ENCODE data around the gene DYNC1LI2. TPM values are rescaled to one million over a fixed set of nuclear protein-coding genes. Genes with fewer than 3 reads are reported as not detected.

DYNC1LI2 gene
- total RNA-seq, 2 experiments from 2014 or later = 48.9 to 62.4 TPM

DNA sequence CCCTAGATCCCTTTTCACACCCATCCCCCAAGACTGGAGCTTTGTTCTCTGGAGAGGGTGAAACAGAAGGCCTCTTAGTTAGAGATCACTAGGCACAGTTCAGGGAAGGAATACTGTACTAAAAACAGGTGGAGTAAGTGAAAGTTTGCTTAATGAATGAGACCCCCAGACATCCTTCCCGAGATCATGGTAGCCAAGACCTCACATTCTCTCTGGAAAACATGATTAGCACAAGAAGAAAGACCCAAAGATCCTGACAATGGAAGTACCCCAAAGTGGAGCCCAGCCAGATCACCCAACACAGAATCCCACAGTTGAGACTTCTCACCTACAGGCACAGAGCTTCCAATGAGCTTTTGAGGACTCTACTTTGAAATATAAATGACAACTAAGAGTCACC lies 51.5 kb downstream of the DYNC1LI2 start:
- no peak overlapping the region for H2AFZ ChIP-seq (ENCODE audit: low read length)
- TF ChIP-seq EZH2phosphoT487 (IDR thresholded peaks at IDR 0.05; ENCODE audit: borderline replicate concordance, low read depth, low read length) = no peak
- TF ChIP-seq, protein P1, sequence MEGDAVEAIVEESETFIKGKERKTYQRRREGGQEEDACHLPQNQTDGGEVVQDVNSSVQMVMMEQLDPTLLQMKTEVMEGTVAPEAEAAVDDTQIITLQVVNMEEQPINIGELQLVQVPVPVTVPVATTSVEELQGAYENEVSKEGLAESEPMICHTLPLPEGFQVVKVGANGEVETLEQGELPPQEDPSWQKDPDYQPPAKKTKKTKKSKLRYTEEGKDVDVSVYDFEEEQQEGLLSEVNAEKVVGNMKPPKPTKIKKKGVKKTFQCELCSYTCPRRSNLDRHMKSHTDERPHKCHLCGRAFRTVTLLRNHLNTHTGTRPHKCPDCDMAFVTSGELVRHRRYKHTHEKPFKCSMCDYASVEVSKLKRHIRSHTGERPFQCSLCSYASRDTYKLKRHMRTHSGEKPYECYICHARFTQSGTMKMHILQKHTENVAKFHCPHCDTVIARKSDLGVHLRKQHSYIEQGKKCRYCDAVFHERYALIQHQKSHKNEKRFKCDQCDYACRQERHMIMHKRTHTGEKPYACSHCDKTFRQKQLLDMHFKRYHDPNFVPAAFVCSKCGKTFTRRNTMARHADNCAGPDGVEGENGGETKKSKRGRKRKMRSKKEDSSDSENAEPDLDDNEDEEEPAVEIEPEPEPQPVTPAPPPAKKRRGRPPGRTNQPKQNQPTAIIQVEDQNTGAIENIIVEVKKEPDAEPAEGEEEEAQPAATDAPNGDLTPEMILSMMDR (conservative IDR thresholded peaks at IDR 0.05; ENCODE audit: low read length) = no peak
- H3K9me2 ChIP-seq (ENCODE audit: insufficient read depth, low read length) = no peaks in the 10 kb centered on the region
- ChIA-PET POLR2A (interaction anchor here (0.7 kb wide), 1 partner anchor 174 kb away, joined by 4 read pairs; no protein-coding TSS in a partner anchor), CTCF (ENCODE audit: unreplicated experiment) (no interaction called here)
- H3K9me3 ChIP-seq (ENCODE audit: low read length) = no peaks in the 10 kb centered on the region
- H3K4me1 ChIP-seq (ENCODE audit: insufficient read depth, low read length, poor library complexity, severe bottlenecking) = peaks cover 6% of the 10 kb centered on the region
- no peaks in the 10 kb centered on the region for H3K36me3 ChIP-seq (ENCODE audit: insufficient read depth, low read length)
- intact Hi-C loops (cut with micrococcal nuclease; ENCODE audit: unreplicated experiment) = no loop called here
- H4K20me1 ChIP-seq (ENCODE audit: insufficient read depth, low read length) = no peaks in the 10 kb centered on the region
- BruUV-seq (replicated peaks) = no TSS peak
- no peak overlapping the region for H3K27ac ChIP-seq (ENCODE audit: low read depth, low read length, poor library complexity, severe bottlenecking)
- H3K4me2 ChIP-seq (ENCODE audit: low read length) = no peak overlapping the region
- no peak overlapping the region for H3K4me3 ChIP-seq (ENCODE audit: low read depth, low read length, poor library complexity, severe bottlenecking)
- no peak for DNase-seq (ENCODE audit: low spot score)
- no peaks in the 10 kb centered on the region for H3K79me2 ChIP-seq (ENCODE audit: insufficient read depth, low read depth, low read length)

DNA sequence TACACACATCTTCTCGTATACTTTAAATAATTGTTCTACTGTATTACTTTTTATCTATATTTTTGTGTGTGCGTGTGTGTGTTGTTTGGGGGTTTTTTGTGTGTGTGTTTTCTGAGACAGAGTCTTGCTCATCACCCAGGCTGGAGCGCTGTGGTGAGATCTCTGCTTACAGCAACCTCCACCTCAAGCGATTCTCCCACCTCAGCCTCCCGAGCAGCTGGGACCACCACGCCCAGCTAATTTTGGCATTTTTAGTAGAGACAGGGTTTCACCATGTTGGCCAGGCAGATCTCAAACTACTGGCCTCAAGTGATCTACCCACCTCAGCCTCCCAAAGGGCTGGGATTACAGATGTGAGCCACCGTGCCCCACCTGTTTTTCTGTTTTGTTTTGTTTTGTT lies 53.4 kb downstream of the DYNC1LI2 start:
- Histone ChIP-seq H3K9me3 (ENCODE audit: low read length) (no peaks in the 10 kb centered on the region), H2AFZ (ENCODE audit: low read length) (no peak overlapping the region), H3K36me3 (ENCODE audit: insufficient read depth, low read length) (no peaks in the 10 kb centered on the region), H3K79me2 (ENCODE audit: insufficient read depth, low read depth, low read length) (no peaks in the 10 kb centered on the region), H3K4me3 (ENCODE audit: low read depth, low read length, poor library complexity, severe bottlenecking) (no peak overlapping the region), H3K9me2 (ENCODE audit: insufficient read depth, low read length) (no peaks in the 10 kb centered on the region), H3K4me1 (ENCODE audit: insufficient read depth, low read length, poor library complexity, severe bottlenecking) (peaks cover 6% of the 10 kb centered on the region), H3K4me2 (ENCODE audit: low read length) (no peak overlapping the region), H3K27ac (ENCODE audit: low read depth, low read length, poor library complexity, severe bottlenecking) (no peak overlapping the region), H4K20me1 (ENCODE audit: insufficient read depth, low read length) (no peaks in the 10 kb centered on the region)
- POLR2A ChIA-PET = interaction anchor here (1.0 kb wide), 1 partner anchor 11 kb away, joined by 4 read pairs; no protein-coding TSS in a partner anchor
- no peak for DNase-seq (ENCODE audit: low spot score)
- no peak for TF ChIP-seq EZH2phosphoT487 (IDR thresholded peaks at IDR 0.05; ENCODE audit: borderline replicate concordance, low read depth, low read length)
- TF ChIP-seq, protein P1 (conservative IDR thresholded peaks at IDR 0.05; ENCODE audit: low read length) = no peak
- CTCF ChIA-PET (ENCODE audit: unreplicated experiment) = interaction anchor here (0.6 to 1.1 kb wide), 4 partner anchors 36 to 340 kb away, joined by 3 to 4 read pairs (median 4); partner anchors contain the start of gene PDP2
- BruUV-seq (replicated peaks) = no TSS peak
- intact Hi-C loops (cut with micrococcal nuclease; ENCODE audit: unreplicated experiment) = no loop called here
